Fibroblast of skin of left biceps (primary cell): ENCODE data around the gene MAN1A2.

ENCODE experiments used
- DNase-seq, 2 experiments: peaks; one replicate each; pipeline ENCODE4 v3.0.0-alpha.2; 2013; ENCODE audit warnings: low read depth in 2 of 2

MAN1A2 gene

GRCh38 chr1:117575586-117576225 lies 208.5 kb downstream of the MAN1A2 start:
- no peak for DNase-seq

GRCh38 chr1:117576236-117576635 lies 209.0 kb downstream of the MAN1A2 start:
- DNase-seq: no peak

GRCh38 chr1:117577191-117577885 lies 210.1 kb downstream of the MAN1A2 start:
- no peak for DNase-seq

- no peak for DNase-seq
Measured at GRCh38 chr1:117578466-117578865, 211.2 kb downstream of the MAN1A2 start.
